K562 (cell line): ENCODE data around the gene USP32. TPM values are rescaled to one million over a fixed set of nuclear protein-coding genes. Genes with fewer than 3 reads are reported as not detected.
A peak's percentile ranks its signal among the peaks of the same experiment; 100 is the strongest.

ENCODE experiments used
- ARID3B ChIP-seq: fragments of 250-450 bp; sonication (Bioruptor Pico); IDR thresholded peaks from 2 replicates; pipeline ENCODE4 v1.4.0; 2020; ENCODE audit warnings: borderline replicate concordance
- CUX1 ChIP-seq: fragments of 200-800 bp; sonication (Bioruptor generic); IDR thresholded peaks from 2 replicates; pipeline ENCODE4 v1.6.1; 2016; ENCODE audit warnings: missing genetic modification characterization, missing compliant biosample characterization
- FOXJ3 ChIP-seq: sonication (generic); formaldehyde crosslinking; IDR thresholded peaks from 2 replicates; pipeline ENCODE4 v1.4.0; 2020; ENCODE audit warnings: mild to moderate bottlenecking, missing genetic modification reagents
- NFIC ChIP-seq: fragments of 450-650 bp; IDR thresholded peaks from 2 replicates; pipeline ENCODE4 v1.6.1; 2017; ENCODE audit warnings: mild to moderate bottlenecking, inconsistent platforms
- NR2F6 ChIP-seq: fragments of 450-650 bp; formaldehyde crosslinking; IDR thresholded peaks from 2 replicates; pipeline ENCODE4 v1.4.0; 2020; ENCODE audit warnings: mild to moderate bottlenecking
- RBM39 ChIP-seq: fragments of 200-400 bp; formaldehyde crosslinking; optimal IDR thresholded peaks from 2 replicates; pipeline ENCODE3; 2018; ENCODE audit warnings: low read depth, low read length
- SNAPC5 ChIP-seq: fragments of 250-450 bp; sonication (Bioruptor Pico); IDR thresholded peaks from 2 replicates; pipeline ENCODE4 v1.8.0; 2021; ENCODE audit warnings: moderate library complexity, mild to moderate bottlenecking, inconsistent platforms
- TARDBP ChIP-seq: fragments of 450-650 bp; IDR thresholded peaks from 2 replicates; pipeline ENCODE4 v1.6.1; 2016
- ZNF280B ChIP-seq: fragments of 250-450 bp; sonication (Bioruptor Pico); IDR thresholded peaks from 2 replicates; pipeline ENCODE4 v1.5.1; 2021; ENCODE audit warnings: mild to moderate bottlenecking
- ZNF592 ChIP-seq: fragments of 450-650 bp; IDR thresholded peaks from 2 replicates; pipeline ENCODE4 v1.6.1; 2017; ENCODE audit warnings: antibody characterized with exemption, mild to moderate bottlenecking
- polyA plus RNA-seq, 8 experiments: library from polyadenylated mRNA; depleted of rRNA in 4 of 8; stranded (reverse) in 5 of 8; unstranded in 3 of 8; fragments of >200 nt; fragmentation: Nextera tagmentation in 2 of 8; fragmentation: Illumina TruSeq in 1 of 8; extraction: Ambion mirVana in 2 of 8; extraction: Trizol in 1 of 8; gene quantifications; 2 replicates each; pipeline versions ENCODE4 v1.2.1 to v1.2.3, GENCODE V29; 2011 to 2014; ENCODE audit warnings: inconsistent platforms in 1 of 8, missing spikeins in 1 of 8
- total RNA-seq, 7 experiments: library from RNA; depleted of rRNA in 6 of 7; stranded (reverse); fragments of >200 nt in 6 of 7; fragmentation: Illumina TruSeq in 2 of 7; extraction: Trizol in 2 of 7; gene quantifications; 2 replicates each; pipeline versions ENCODE4 v1.2.1 to v1.2.3, GENCODE V29; 2011 to 2021; ENCODE audit warnings: low replicate concordance in 1 of 7

The USP32 gene
- total and polyA plus RNA-seq, 9 of the 15 experiments (the other 6 are each of a cell fraction or from before 2014, with no cell fraction given) = 18.0 to 69.3 (median 47.1) TPM

GRCh38 chr17:60392845-60393702, 1.1 kb upstream of the USP32 start (continued):
- TF ChIP-seq ZNF592 (peak; percentile 72; the same call in 1 of the 2 replicates), NR2F6 (CRISPR knock-in tag) (no peak), CUX1 (CRISPR knock-in tag) (peak; percentile 52; the same call in 1 of the 2 replicates), RBM39 (peak; percentile 62), ZNF280B (CRISPR knock-in tag) (no peak), ARID3B (CRISPR knock-in tag) (no peak), SNAPC5 (no peak), TARDBP (no peak), FOXJ3 (no peak), NFIC (peak; percentile 82)
